IPS DF 19.7 (cell line): ENCODE results near the gene SMYD3.

ENCODE experiments used
- DNase-seq: peaks from one replicate; pipeline ENCODE4 v3.0.0-alpha.2; 2013; ENCODE audit warnings: low read depth, low spot score

SMYD3 gene

GRCh38 chr1:246506674-246507481 lies at the start of gene SMYD3:
SMYD3 (minus strand) TSS chr1:246507279.
- DNase-seq = peak; percentile 50

- no peak for DNase-seq
Measured at GRCh38 chr1:246554201-246554600, 47.1 kb upstream of the SMYD3 start.

- DNase-seq = no peak
Measured at GRCh38 chr1:246552110-246552509, 45.0 kb upstream of the SMYD3 start.

- DNase-seq = no peak
Measured at GRCh38 chr1:246550402-246550801, 43.3 kb upstream of the SMYD3 start.

DNA sequence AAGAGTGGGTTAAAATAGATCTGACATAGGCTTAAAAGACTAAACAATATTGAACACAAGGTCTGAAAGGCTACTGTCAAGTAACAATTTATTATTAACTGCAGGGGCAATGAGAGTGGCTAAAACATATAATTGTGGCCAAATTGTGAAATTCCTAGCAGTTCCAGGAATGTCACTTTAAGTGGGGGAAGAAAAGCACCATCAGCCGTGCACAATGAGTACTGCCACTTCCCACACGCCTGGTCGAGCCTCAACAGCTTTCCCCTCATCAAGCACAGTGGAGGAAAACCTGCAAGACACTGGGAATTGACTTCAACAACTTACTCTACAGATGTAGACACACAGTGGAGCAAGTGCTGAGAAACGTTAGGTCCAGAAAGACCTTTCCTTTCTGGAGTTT lies 42.6 kb upstream of the SMYD3 start:
- DNase-seq = no peak

DNA sequence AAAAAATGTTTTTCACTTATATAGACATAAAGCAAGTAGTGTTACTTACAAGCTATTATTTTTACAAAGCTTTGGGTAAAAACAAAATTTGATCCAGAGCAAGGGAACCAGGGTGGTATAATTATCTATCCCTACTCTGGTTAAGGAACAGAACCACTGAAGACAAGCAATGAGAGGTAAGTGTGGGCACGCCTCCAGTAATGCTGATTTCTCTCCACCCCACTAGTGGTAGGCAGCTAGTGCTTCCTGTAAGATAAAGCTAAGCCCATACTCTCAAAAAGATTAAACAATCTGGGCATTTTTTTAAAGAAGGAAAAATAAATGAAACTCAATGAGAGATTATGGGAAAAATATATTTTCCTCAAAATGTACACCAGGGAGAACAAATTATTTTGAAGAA lies 36.9 kb upstream of the SMYD3 start:
- no peak for DNase-seq

- no peak for DNase-seq
Measured at GRCh38 chr1:246540738-246541491, 33.8 kb upstream of the SMYD3 start.

- DNase-seq = no peak
Measured at GRCh38 chr1:246537887-246538286, 30.8 kb upstream of the SMYD3 start.

DNA sequence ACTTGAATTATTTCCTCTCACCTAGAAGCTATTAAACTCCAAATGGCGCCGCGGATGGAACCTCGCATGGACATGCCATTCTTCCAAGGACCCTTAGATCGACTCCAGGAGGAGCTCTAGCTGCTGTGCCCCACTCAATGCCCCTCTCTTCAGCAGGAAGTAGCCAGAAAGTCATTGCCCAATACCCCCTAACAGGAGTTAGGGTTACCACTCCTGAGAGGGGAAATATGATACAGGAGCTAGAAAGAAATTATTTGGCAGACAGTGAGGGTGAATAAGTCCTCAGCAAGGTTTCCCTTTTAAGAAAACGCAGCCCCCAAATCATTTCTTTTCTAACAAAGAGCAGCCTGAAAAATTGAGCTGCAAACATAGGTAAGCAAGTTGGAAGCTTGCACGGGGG lies 30.4 kb upstream of the SMYD3 start:
- no peak for DNase-seq

- no peak for DNase-seq
Measured at GRCh38 chr1:246534114-246534513, 27.0 kb upstream of the SMYD3 start.

GRCh38 chr1:246533371-246533905 lies 26.4 kb upstream of the SMYD3 start:
- no peak for DNase-seq

GRCh38 chr1:246532519-246532918 lies 25.4 kb upstream of the SMYD3 start:
- DNase-seq = no peak

- no peak for DNase-seq
Measured at GRCh38 chr1:246530482-246530881, 23.4 kb upstream of the SMYD3 start.

DNA sequence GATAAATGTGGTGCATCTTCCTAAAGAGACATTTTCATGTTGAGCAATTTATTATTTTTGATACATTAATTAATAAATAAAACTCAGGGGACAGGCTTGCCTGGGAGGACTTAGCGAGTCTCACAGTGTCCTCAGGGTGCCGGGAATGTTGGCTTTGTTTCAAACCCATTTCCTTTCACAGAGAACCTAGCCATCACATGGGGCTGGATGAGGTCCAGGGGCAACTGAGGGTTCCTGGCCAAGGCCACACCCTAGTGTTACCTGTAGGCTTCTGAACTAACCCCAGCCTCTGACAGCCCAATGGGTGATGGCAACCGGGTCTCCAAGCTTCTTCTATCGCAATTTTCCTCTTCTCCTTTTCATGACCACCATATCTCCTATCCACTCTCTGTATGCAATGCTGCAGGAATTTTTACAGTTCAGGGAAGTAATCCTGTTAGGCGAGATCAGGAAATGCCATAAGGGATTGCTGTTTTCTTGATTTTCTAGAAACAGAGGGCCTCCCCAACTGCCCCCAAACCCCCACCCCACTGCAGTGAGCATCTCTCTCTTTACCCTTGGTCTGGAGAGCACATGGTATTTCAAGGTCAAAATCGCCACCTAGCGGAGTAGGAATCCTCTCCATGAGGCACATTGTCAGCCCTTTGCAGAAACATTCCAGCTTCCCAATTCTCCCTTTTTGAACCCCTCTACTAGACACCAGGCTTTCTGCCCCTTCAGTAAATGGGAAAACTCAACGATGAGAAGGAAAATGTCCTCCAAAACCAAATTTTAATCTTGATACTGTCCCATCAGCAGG lies 22.1 kb upstream of the SMYD3 start:
- peak; percentile 12 for DNase-seq

GRCh38 chr1:246527402-246528088 lies 20.5 kb upstream of the SMYD3 start:
- no peak for DNase-seq

DNA sequence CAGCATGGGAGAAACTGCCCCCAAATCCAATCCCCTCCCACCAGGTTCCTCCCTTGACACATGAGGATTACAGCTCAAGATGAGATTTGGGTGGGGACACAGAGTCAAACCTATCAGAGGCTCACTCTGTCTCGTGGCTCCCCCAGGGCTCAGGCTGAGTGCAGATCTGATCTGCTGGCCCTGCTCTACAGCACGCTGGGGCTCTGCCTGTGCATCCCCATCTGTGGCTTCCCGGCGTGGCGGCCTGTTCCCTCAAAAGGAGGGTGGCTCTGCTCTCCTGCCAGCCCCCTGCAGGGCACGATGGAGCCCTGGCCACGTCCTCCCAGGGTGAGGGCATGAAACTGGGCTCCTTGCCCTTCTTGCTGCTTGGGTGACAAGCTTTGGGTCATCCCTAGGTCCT lies 19.8 kb upstream of the SMYD3 start:
- no peak for DNase-seq

GRCh38 chr1:246526380-246526779 lies 19.3 kb upstream of the SMYD3 start:
- DNase-seq = no peak

DNA sequence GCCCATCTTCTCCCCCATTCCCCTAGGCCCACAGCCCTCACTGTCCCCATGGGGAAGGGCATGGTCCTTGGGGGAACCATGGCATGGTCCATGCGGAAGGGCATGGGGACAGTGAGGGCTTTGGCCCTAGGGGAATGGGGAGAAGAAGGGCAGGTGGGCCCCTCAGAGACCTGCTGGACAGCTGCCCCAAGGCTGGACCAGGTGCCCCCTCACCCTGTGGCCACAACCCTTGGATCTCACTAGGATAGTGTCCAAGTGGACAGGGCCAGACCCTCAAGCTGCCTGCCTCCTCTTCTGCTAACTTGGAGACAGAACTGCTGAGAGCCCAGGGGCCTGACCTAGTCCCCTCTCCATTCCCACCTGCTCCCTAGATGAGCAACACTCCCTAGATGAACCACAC lies 12.4 kb upstream of the SMYD3 start:
- no peak for DNase-seq

- no peak for DNase-seq
Measured at GRCh38 chr1:246518456-246519205, 11.6 kb upstream of the SMYD3 start.

DNA sequence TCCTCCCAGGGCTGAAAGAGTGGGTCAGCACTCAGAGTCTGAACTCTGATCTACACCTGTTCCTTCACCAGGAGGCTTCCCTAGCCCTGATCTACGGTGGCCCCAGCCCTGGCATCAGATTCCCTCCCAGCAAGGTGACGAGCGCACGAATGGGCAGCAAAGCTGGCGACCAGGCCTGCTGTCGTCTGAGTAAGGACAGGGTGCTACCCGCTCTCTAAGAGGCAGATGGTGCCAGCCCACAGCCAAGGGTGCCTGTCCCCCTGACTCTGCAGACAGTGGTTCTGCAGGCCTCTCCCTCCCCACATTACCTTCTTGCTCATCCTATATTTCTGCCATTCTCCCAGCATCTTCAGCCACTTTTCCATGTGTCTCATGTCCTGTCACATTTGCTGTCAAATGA lies 10.3 kb upstream of the SMYD3 start:
- DNase-seq = no peak

- no peak for DNase-seq
Measured at GRCh38 chr1:246516126-246516525, 9.0 kb upstream of the SMYD3 start.
